Hepatocyte (in vitro differentiated cells): ENCODE results near the gene FOLR2. TPM values are rescaled to one million over a fixed set of nuclear protein-coding genes. Genes with fewer than 3 reads are reported as not detected.

Source experiments
- DNase-seq: peaks from one replicate; pipeline ENCODE4 v3.0.0-alpha.2; 2016; ENCODE audit warnings: low spot score
- H2AFZ ChIP-seq: fragments of 200-600 bp; sonication (generic); 2 replicates; pipeline ENCODE4 v1.6.0; 2016; ENCODE audit warnings: antibody characterized with exemption, mild to moderate bottlenecking
- H3K27ac ChIP-seq: fragments of 200-600 bp; sonication (generic); 2 replicates; pipeline ENCODE4 v1.5.1; 2016; ENCODE audit warnings: mild to moderate bottlenecking
- H3K27me3 ChIP-seq: fragments of 200-600 bp; sonication (generic); 2 replicates; pipeline ENCODE4 v1.6.1; 2016
- H3K36me3 ChIP-seq: fragments of 200-600 bp; sonication (generic); replicated peaks from 2 replicates; pipeline ENCODE4 v1.5.1; 2016; ENCODE audit warnings: low read depth; ENCODE audit not compliant: insufficient read depth
- H3K4me1 ChIP-seq: fragments of 200-600 bp; sonication (generic); 2 replicates; pipeline ENCODE4 v1.5.1; 2016; ENCODE audit warnings: mild to moderate bottlenecking, moderate library complexity; ENCODE audit not compliant: insufficient read depth
- H3K4me2 ChIP-seq: fragments of 200-600 bp; sonication (generic); 2 replicates; pipeline ENCODE4 v1.6.0; 2016
- H3K4me3 ChIP-seq: fragments of 200-600 bp; sonication (generic); 2 replicates; pipeline ENCODE4 v1.5.1; 2016; ENCODE audit warnings: mild to moderate bottlenecking
- H3K79me2 ChIP-seq: fragments of 200-600 bp; sonication (generic); 2 replicates; pipeline ENCODE4 v1.6.0; 2017; ENCODE audit warnings: mild to moderate bottlenecking
- H3K9me2 ChIP-seq: fragments of 200-600 bp; sonication (generic); replicated peaks from 2 replicates; pipeline ENCODE4 v1.6.0; 2017; ENCODE audit warnings: mild to moderate bottlenecking; ENCODE audit not compliant: insufficient read depth
- H3K9me3 ChIP-seq: fragments of 200-600 bp; sonication (generic); 2 replicates; pipeline ENCODE4 v1.5.1; 2016; ENCODE audit warnings: low read depth, mild to moderate bottlenecking
- H4K20me1 ChIP-seq: fragments of 200-600 bp; sonication (generic); 2 replicates; pipeline ENCODE4 v1.6.0; 2016; ENCODE audit warnings: mild to moderate bottlenecking; ENCODE audit not compliant: insufficient read depth, poor library complexity, severe bottlenecking
- CTCF ChIP-seq: fragments of 200-600 bp; sonication (generic); IDR thresholded peaks from 2 replicates; pipeline ENCODE4 v1.5.1; 2016; ENCODE audit warnings: antibody characterized with exemption, mild to moderate bottlenecking; ENCODE audit not compliant: poor library complexity
- EZH2 ChIP-seq: fragments of 200-600 bp; sonication (generic); IDR thresholded peaks from 2 replicates; pipeline ENCODE4 v1.6.1; 2016; ENCODE audit warnings: antibody characterized with exemption, mild to moderate bottlenecking, borderline replicate concordance
- EZH2phosphoT487 ChIP-seq: fragments of 200-600 bp; sonication (generic); IDR thresholded peaks from one replicate; pipeline ENCODE4 v1.6.1; 2018; ENCODE audit warnings: antibody characterized with exemption, mild to moderate bottlenecking, low read depth, moderate library complexity; ENCODE audit not compliant: unreplicated experiment, severe bottlenecking
- WGBS: methylation state at CpG from one replicate; pipeline ENCODE4 v1.1.6; 2016; ENCODE audit warnings: low lambda C conversion rate; ENCODE audit errors: missing lambda C conversion rate; 5-methylcytosine and 5-hydroxymethylcytosine counted together
- polyA plus RNA-seq: library from polyadenylated mRNA; unstranded; fragments of >200 nt; fragmentation: Nextera tagmentation; extraction: Ambion mirVana; gene quantifications from 2 replicates; pipeline ENCODE4 v1.2.1, GENCODE V29; 2016
- total RNA-seq: library from RNA; depleted of rRNA; stranded (reverse); fragments of >200 nt; gene quantifications from 2 replicates; pipeline ENCODE4 v1.2.3, GENCODE V29; 2014

The FOLR2 gene
- total and polyA plus RNA-seq, 2 experiments from 2014 or later: 4.3 to 5.5 TPM

- peak overlapping the region; percentile 24 for H3K27ac ChIP-seq
- DNase-seq: peak; percentile 46
Measured at GRCh38 chr11:72189455-72190250, 26.9 kb upstream of the FOLR2 start.

GRCh38 chr11:72190631-72191071 lies 25.9 kb upstream of the FOLR2 start:
- Histone ChIP-seq H3K4me2 (no peak overlapping the region), H2AFZ (no peak overlapping the region), H3K79me2 (no peaks in the 10 kb centered on the region), H4K20me1 (no peaks in the 10 kb centered on the region), H3K9me2 (no peaks in the 10 kb centered on the region), H3K36me3 (no peaks in the 10 kb centered on the region), H3K27me3 (no peaks in the 10 kb centered on the region), H3K9me3 (no peaks in the 10 kb centered on the region), H3K4me3 (no peak overlapping the region), H3K4me1 (no peaks in the 10 kb centered on the region), H3K27ac (no peak overlapping the region)
- no peak for DNase-seq
- TF ChIP-seq EZH2phosphoT487: no peak
- no peak for TF ChIP-seq EZH2
- TF ChIP-seq CTCF: no peak
- WGBS: 87% methylated on average over 5 of the region's 5 CpGs

More at GRCh38 chr11:72189455-72190250, 26.9 kb upstream of the FOLR2 start:
- H3K9me3 ChIP-seq: no peaks in the 10 kb centered on the region
- H3K4me1 ChIP-seq: no peaks in the 10 kb centered on the region
- no peak overlapping the region for H3K4me2 ChIP-seq
- WGBS: 55% methylated on average over 3 of the region's 3 CpGs
- H4K20me1 ChIP-seq: no peaks in the 10 kb centered on the region
- TF ChIP-seq EZH2 (no peak), CTCF (no peak), EZH2phosphoT487 (no peak)
- no peaks in the 10 kb centered on the region for H3K36me3 ChIP-seq
- no peak overlapping the region for H3K4me3 ChIP-seq
- H3K27me3 ChIP-seq: no peaks in the 10 kb centered on the region
- H2AFZ ChIP-seq: no peak overlapping the region
- H3K79me2 ChIP-seq: no peaks in the 10 kb centered on the region
- H3K9me2 ChIP-seq: no peaks in the 10 kb centered on the region

- no peak within 1 kb of the TSS for H2AFZ ChIP-seq
- H3K36me3 ChIP-seq: no peaks in the 10 kb centered on the region
- H3K27ac ChIP-seq: no peak within 1 kb of the TSS
- no peak for TF ChIP-seq EZH2phosphoT487
- TF ChIP-seq EZH2: no peak
- no peak for TF ChIP-seq CTCF
- no peaks in the 10 kb centered on the region for H3K27me3 ChIP-seq
- H3K4me2 ChIP-seq: no peak within 1 kb of the TSS
- DNase-seq: no peak
- H3K4me1 ChIP-seq: no peaks in the 10 kb centered on the region
- H3K79me2 ChIP-seq: no peaks in the 10 kb centered on the region
- no peaks in the 10 kb centered on the region for H4K20me1 ChIP-seq
- no peak within 1 kb of the TSS for H3K4me3 ChIP-seq
- H3K9me2 ChIP-seq: no peaks in the 10 kb centered on the region
- no peaks in the 10 kb centered on the region for H3K9me3 ChIP-seq
- 60% methylated on average over 5 of the region's 5 CpGs for WGBS
Measured at GRCh38 chr11:72191961-72192381, 24.6 kb upstream of the FOLR2 start, which contains the start of gene FOLR1. FOLR1 (plus strand) TSS chr11:72192140; CDS start chr11:72192174, 34 bp downstream.
